Trophoblast cell (in vitro differentiated cells and primary cell): ENCODE results near the gene SLN.

Source experiments
- DNase-seq, 2 donors: peaks; one replicate each; pipeline ENCODE4 v3.0.0-alpha.2; 2016
- H2AFZ ChIP-seq: 2 replicates; pipeline ENCODE4 v1.6.1; 2013; ENCODE audit warnings: low read length, moderate library complexity, mild to moderate bottlenecking; ENCODE audit not compliant: insufficient read depth, poor library complexity
- H2AK5ac ChIP-seq: 2 replicates; pipeline ENCODE4 v1.6.1; 2013; ENCODE audit warnings: mild to moderate bottlenecking, low read length
- H2BK120ac ChIP-seq: 2 replicates; pipeline ENCODE4 v1.6.1; 2013; ENCODE audit warnings: low read length, mild to moderate bottlenecking, moderate library complexity; ENCODE audit not compliant: insufficient read depth, poor library complexity
- H2BK12ac ChIP-seq: 2 replicates; pipeline ENCODE4 v1.6.1; 2013; ENCODE audit warnings: mild to moderate bottlenecking, low read length, moderate library complexity
- H2BK5ac ChIP-seq: 2 replicates; pipeline ENCODE4 v1.6.1; 2013; ENCODE audit warnings: low read length, low read depth, moderate library complexity, mild to moderate bottlenecking; ENCODE audit not compliant: poor library complexity
- H3K14ac ChIP-seq: 2 replicates; pipeline ENCODE4 v1.6.1; 2013; ENCODE audit warnings: mild to moderate bottlenecking, low read length
- H3K18ac ChIP-seq: 2 replicates; pipeline ENCODE4 v1.6.1; 2013; ENCODE audit warnings: mild to moderate bottlenecking, low read length
- H3K23ac ChIP-seq: 2 replicates; pipeline ENCODE4 v1.6.1; 2013; ENCODE audit warnings: low read length
- H3K27ac ChIP-seq: 2 replicates; pipeline ENCODE4 v1.5.1; 2013; ENCODE audit warnings: low read depth, mild to moderate bottlenecking, inconsistent platforms, low read length, moderate library complexity
- H3K27me3 ChIP-seq: 2 replicates; pipeline ENCODE4 v1.6.1; 2013; ENCODE audit warnings: inconsistent platforms, mild to moderate bottlenecking, low read length, moderate library complexity; ENCODE audit not compliant: insufficient read depth
- H3K36me3 ChIP-seq, 2 experiments: 1 replicate in 1 of 2; 2 replicates in 1 of 2; pipeline ENCODE4 v1.6.1; 2013; ENCODE audit warnings: low read length in 2 of 2, mild to moderate bottlenecking in 2 of 2, moderate library complexity in 1 of 2; ENCODE audit not compliant: insufficient read depth in 2 of 2, control insufficient read depth in 1 of 2
- H3K4ac ChIP-seq: 2 replicates; pipeline ENCODE4 v1.6.1; 2013; ENCODE audit warnings: low read depth, mild to moderate bottlenecking, low read length, moderate library complexity
- H3K4me1 ChIP-seq, 2 experiments: 1 replicate in 1 of 2; 2 replicates in 1 of 2; pipeline ENCODE4 v1.6.1; 2013; ENCODE audit warnings: low read length in 2 of 2, mild to moderate bottlenecking in 2 of 2, moderate library complexity in 1 of 2; ENCODE audit not compliant: insufficient read depth in 2 of 2, control insufficient read depth in 1 of 2
- H3K4me2 ChIP-seq: 2 replicates; pipeline ENCODE4 v1.6.1; 2013; ENCODE audit warnings: inconsistent platforms, mild to moderate bottlenecking, low read length, moderate library complexity
- H3K4me3 ChIP-seq: 2 replicates; pipeline ENCODE4 v1.5.1; 2013; ENCODE audit warnings: mild to moderate bottlenecking, low read depth, low read length, inconsistent platforms
- H3K79me1 ChIP-seq: one replicate; pipeline ENCODE4 v1.6.1; 2013; ENCODE audit warnings: low read length
- H3K79me2 ChIP-seq: 2 replicates; pipeline ENCODE4 v1.6.1; 2013; ENCODE audit warnings: low read length, mild to moderate bottlenecking; ENCODE audit not compliant: control insufficient read depth, insufficient read depth, poor library complexity
- H3K9ac ChIP-seq: 2 replicates; pipeline ENCODE4 v1.6.1; 2013; ENCODE audit warnings: mild to moderate bottlenecking, low read length
- H3K9me3 ChIP-seq: 2 replicates; pipeline ENCODE4 v1.6.1; 2013; ENCODE audit warnings: low read depth, mild to moderate bottlenecking, control low read depth, inconsistent platforms, low read length; ENCODE audit not compliant: insufficient read depth
- H4K12ac ChIP-seq: 2 replicates; pipeline ENCODE4 v1.6.1; 2013; ENCODE audit warnings: low read depth, mild to moderate bottlenecking, low read length, moderate library complexity
- H4K8ac ChIP-seq: 2 replicates; pipeline ENCODE4 v1.6.1; 2013; ENCODE audit warnings: low read depth, mild to moderate bottlenecking, low read length, moderate library complexity
- H4K91ac ChIP-seq: one replicate; pipeline ENCODE4 v1.6.1; 2013; ENCODE audit warnings: low read depth, mild to moderate bottlenecking, low read length, moderate library complexity
- WGBS: extraction: QIAGEN DNeasy Blood & Tissue Kit; methylation state at CpG from one replicate; pipeline ENCODE4 v1.1.7; 2013; ENCODE audit warnings: missing lambda C conversion rate; ENCODE audit not compliant: insufficient read length, insufficient coverage; ENCODE audit errors: extremely low coverage; 5-methylcytosine and 5-hydroxymethylcytosine counted together

Gene SLN

GRCh38 chr11:107706531-107706930 lies 5.3 kb downstream of the SLN start:
- WGBS, result no CpG with 5 or more reads among the region's 2 CpGs

GRCh38 chr11:107705027-107705426 lies 6.8 kb downstream of the SLN start:
- no peak overlapping the region for H2AK5ac ChIP-seq
- DNase-seq, result peak; percentile 20 to 62
- no peak overlapping the region for H4K12ac ChIP-seq
- H3K4me2 ChIP-seq, result no peak overlapping the region
- peaks cover 7% of the 10 kb centered on the region for H3K79me1 ChIP-seq
- peaks cover 6% of the 10 kb centered on the region in 2 experiments for H3K4me1 ChIP-seq
- H3K4me3 ChIP-seq, result no peak overlapping the region
- H3K18ac ChIP-seq, result no peak overlapping the region
- no CpG with 5 or more reads among the region's 2 CpGs for WGBS
- H3K36me3 ChIP-seq, result peaks cover 0 to 2% of the 10 kb centered on the region in 2 experiments
- H2AFZ ChIP-seq, result no peak overlapping the region
- H2BK5ac ChIP-seq, result no peak overlapping the region
- H4K8ac ChIP-seq, result no peak overlapping the region
- H3K23ac ChIP-seq, result no peak overlapping the region
- H3K14ac ChIP-seq, result no peak overlapping the region
- H3K9ac ChIP-seq, result no peak overlapping the region
- H3K79me2 ChIP-seq, result no peaks in the 10 kb centered on the region
- H4K91ac ChIP-seq, result no peak overlapping the region
- H3K27ac ChIP-seq, result no peak overlapping the region
- no peak overlapping the region for H3K4ac ChIP-seq
- no peaks in the 10 kb centered on the region for H3K9me3 ChIP-seq
- H3K27me3 ChIP-seq, result no peaks in the 10 kb centered on the region
- H2BK12ac ChIP-seq, result no peak overlapping the region
- no peak overlapping the region for H2BK120ac ChIP-seq

More at GRCh38 chr11:107706531-107706930, 5.3 kb downstream of the SLN start:
- Histone ChIP-seq H3K9me3 (no peaks in the 10 kb centered on the region), H3K4me1 (no peaks in the 10 kb centered on the region), H2AFZ (no peak overlapping the region), H3K4me2 (no peak overlapping the region), H3K18ac (no peak overlapping the region), H2AK5ac (no peak overlapping the region), H3K79me2 (no peaks in the 10 kb centered on the region), H3K4me3 (no peak overlapping the region), H2BK12ac (no peak overlapping the region), H4K8ac (no peak overlapping the region), H3K27ac (no peak overlapping the region), H3K4ac (no peak overlapping the region), H3K9ac (no peak overlapping the region), H3K23ac (no peak overlapping the region), H4K91ac (no peak overlapping the region), H3K27me3 (no peaks in the 10 kb centered on the region), H2BK5ac (no peak overlapping the region), H3K36me3 (peaks cover 0 to 2% of the 10 kb centered on the region in 2 experiments), H4K12ac (no peak overlapping the region), H3K79me1 (peaks cover 4% of the 10 kb centered on the region), H2BK120ac (no peak overlapping the region), H3K14ac (no peak overlapping the region)
- DNase-seq, result peak; percentile 26 to 84

GRCh38 chr11:107704451-107704850 lies 7.4 kb downstream of the SLN start:
- Histone ChIP-seq H3K9ac (no peak overlapping the region), H3K23ac (no peak overlapping the region), H4K12ac (no peak overlapping the region), H3K4ac (no peak overlapping the region), H3K18ac (no peak overlapping the region), H2AFZ (no peak overlapping the region), H3K4me2 (no peak overlapping the region), H3K79me2 (no peaks in the 10 kb centered on the region), H3K27ac (no peak overlapping the region), H4K8ac (no peak overlapping the region), H3K27me3 (no peaks in the 10 kb centered on the region), H2BK120ac (no peak overlapping the region), H3K36me3 (peaks cover 0 to 2% of the 10 kb centered on the region in 2 experiments), H4K91ac (no peak overlapping the region), H2BK5ac (no peak overlapping the region), H3K79me1 (peaks cover 11% of the 10 kb centered on the region), H3K4me1 (peaks cover 10 to 12% of the 10 kb centered on the region in 2 experiments), H3K14ac (no peak overlapping the region), H2BK12ac (no peak overlapping the region), H3K4me3 (no peak overlapping the region), H2AK5ac (no peak overlapping the region), H3K9me3 (no peaks in the 10 kb centered on the region)
- DNase-seq, result peak; percentile 84 to 87
- WGBS, result no CpG with 5 or more reads among the region's 3 CpGs

- DNase-seq, result peak in 1 of 2 donors; percentile 37
- Histone ChIP-seq H3K79me1 (peaks cover 15% of the 10 kb centered on the region), H3K18ac (no peak overlapping the region), H2BK120ac (no peak overlapping the region), H3K27ac (no peak overlapping the region), H3K23ac (no peak overlapping the region), H3K14ac (no peak overlapping the region), H3K36me3 (peaks cover 0 to 2% of the 10 kb centered on the region in 2 experiments), H3K4me1 (peaks cover 10 to 13% of the 10 kb centered on the region in 2 experiments), H4K12ac (no peak overlapping the region), H3K9me3 (no peaks in the 10 kb centered on the region), H3K4me3 (no peak overlapping the region), H2AK5ac (no peak overlapping the region), H2BK12ac (no peak overlapping the region), H3K27me3 (no peaks in the 10 kb centered on the region), H3K79me2 (no peaks in the 10 kb centered on the region), H3K4ac (no peak overlapping the region), H4K8ac (no peak overlapping the region), H3K9ac (no peak overlapping the region), H2AFZ (no peak overlapping the region), H2BK5ac (no peak overlapping the region), H4K91ac (no peak overlapping the region), H3K4me2 (no peak overlapping the region)
- WGBS, result no CpG with 5 or more reads among the region's 2 CpGs
Measured at GRCh38 chr11:107702723-107703122, 9.1 kb downstream of the SLN start.
